PFSK-1 (cell line): ENCODE data around the gene SHISA2.

ENCODE experiments used
- FOXP2 ChIP-seq: optimal IDR thresholded peaks from 2 replicates; pipeline ENCODE3; 2011; ENCODE audit warnings: borderline replicate concordance, control low read depth, inconsistent platforms; ENCODE audit not compliant: insufficient read depth; ENCODE audit errors: extremely low read length, extremely low read depth
- POLR2AphosphoS5 ChIP-seq: IDR thresholded peaks from 2 replicates; pipeline ENCODE4 v1.6.1; 2012; ENCODE audit warnings: low read depth, mild to moderate bottlenecking, control low read depth, low read length, moderate library complexity
- REST ChIP-seq, 2 experiments: IDR thresholded peaks; 2 replicates each; pipeline versions ENCODE4 v1.6.1 to v1.8.0; 2011 to 2012; ENCODE audit warnings: low read depth in 2 of 2, low read length in 2 of 2, control low read depth in 1 of 2, inconsistent platforms in 1 of 2, mild to moderate bottlenecking in 1 of 2, moderate library complexity in 1 of 2; ENCODE audit not compliant: insufficient read depth in 1 of 2
- SIN3A ChIP-seq: IDR thresholded peaks from 2 replicates; pipeline ENCODE4 v1.6.1; 2012; ENCODE audit warnings: mild to moderate bottlenecking, low read length, moderate library complexity, borderline replicate concordance; ENCODE audit not compliant: insufficient read depth
- TAF1 ChIP-seq: IDR thresholded peaks from 2 replicates; pipeline ENCODE4 v1.6.1; 2012; ENCODE audit warnings: low read length, control low read depth, borderline replicate concordance; ENCODE audit not compliant: insufficient read depth

Gene SHISA2

GRCh38 chr13:26061256-26061655, 9.4 kb upstream of the SHISA2 start:
- no peak for TF ChIP-seq FOXP2
- TF ChIP-seq TAF1 = no peak
- no peak for TF ChIP-seq REST (IDR thresholded peaks at IDR 0.05; ENCODE audit: insufficient read depth in 1 of 2, low read depth in 2 of 2, low read length in 2 of 2)
- TF ChIP-seq SIN3A = no peak
- TF ChIP-seq POLR2AphosphoS5 = no peak

GRCh38 chr13:26060357-26060756, 8.5 kb upstream of the SHISA2 start:
- TF ChIP-seq REST (IDR thresholded peaks at IDR 0.05; ENCODE audit: insufficient read depth in 1 of 2, low read depth in 2 of 2, low read length in 2 of 2) (no peak), TAF1 (no peak), SIN3A (no peak), FOXP2 (no peak), POLR2AphosphoS5 (no peak)

- TF ChIP-seq REST (IDR thresholded peaks at IDR 0.05; ENCODE audit: insufficient read depth in 1 of 2, low read depth in 2 of 2, low read length in 2 of 2) (no peak), TAF1 (no peak), POLR2AphosphoS5 (no peak), SIN3A (no peak), FOXP2 (no peak)
Observed at GRCh38 chr13:26058704-26059103, 6.9 kb upstream of the SHISA2 start.

GRCh38 chr13:26054896-26055295, 3.1 kb upstream of the SHISA2 start:
- no peak for TF ChIP-seq REST (IDR thresholded peaks at IDR 0.05; ENCODE audit: insufficient read depth in 1 of 2, low read depth in 2 of 2, low read length in 2 of 2)
- TF ChIP-seq SIN3A = no peak
- no peak for TF ChIP-seq FOXP2
- TF ChIP-seq TAF1 = no peak
- TF ChIP-seq POLR2AphosphoS5 = no peak
